PC-3 (cell line): ENCODE data around the gene JAG2.

ENCODE experiments used
- CTCF ChIP-seq: fragments of 300-600 bp; sonication (generic); conservative IDR thresholded peaks from 2 replicates; pipeline ENCODE4 v1.5.1; 2017; ENCODE audit warnings: antibody characterized with exemption, low read depth, mild to moderate bottlenecking, low read length
- EZH2 ChIP-seq: fragments of 300-600 bp; sonication (generic); IDR thresholded peaks from one replicate; pipeline ENCODE4 v1.6.1; 2017; ENCODE audit warnings: antibody characterized with exemption, mild to moderate bottlenecking, low read length; ENCODE audit not compliant: unreplicated experiment
- EZH2phosphoT487 ChIP-seq: fragments of 300-600 bp; sonication (generic); IDR thresholded peaks from 2 replicates; pipeline ENCODE4 v1.6.1; 2018; ENCODE audit warnings: mild to moderate bottlenecking, antibody characterized with exemption, low read length, borderline replicate concordance

GRCh38 chr14:105141486-105142281 lies 26.9 kb downstream of the JAG2 start:
- TF ChIP-seq CTCF (no peak), EZH2 (no peak), EZH2phosphoT487 (no peak)
